T-cell (primary cell): ENCODE data around the gene ARGFX. TPM values are rescaled to one million over a fixed set of nuclear protein-coding genes. Genes with fewer than 3 reads are reported as not detected.

ENCODE experiments used
- ATAC-seq, 4 experiments: fragments of 200-7000 bp in 3 of 4; fragments of 150-1000 bp in 1 of 4; cut with Tn5 transposase; replicated peaks in 1 of 4; 1 replicate in 3 of 4; 2 replicates in 1 of 4; pipeline ENCODE4 v1.10.0; 2021; ENCODE audit warnings: moderate library complexity in 3 of 4, mild to moderate bottlenecking in 2 of 4, moderate number of reproducible peaks in 1 of 4
- CTCF ChIA-PET, 2 donors: fragments of 300-600 bp; sonication (Branson Sonifier 250); formaldehyde crosslinking; loops; one replicate each; lab custom pipeline; 2022; ENCODE audit warnings: antibody characterized with exemption in 2 of 2; lab: Charles Lee
- POLR2A ChIA-PET, 2 donors: fragments of 300-600 bp; sonication (Branson Sonifier 250); formaldehyde crosslinking; loops; one replicate each; lab custom pipeline; 2022; ENCODE audit warnings: antibody characterized with exemption in 2 of 2; lab: Charles Lee
- DNase-seq, 35 experiments: peaks; one replicate each; pipeline versions ENCODE4 v3.0.0 to v3.0.0-alpha.2; 2013 to 2023
- H3K27ac ChIP-seq: one replicate; pipeline ENCODE4 v1.5.1; 2013; ENCODE audit warnings: low read length
- H3K27me3 ChIP-seq, 2 experiments: replicated peaks in 1 of 2; 1 replicate in 1 of 2; 2 replicates in 1 of 2; pipeline versions ENCODE4 v1.6.1 to v1.7.0; 2013; ENCODE audit warnings: low read length in 1 of 2, mixed read lengths in 1 of 2; ENCODE audit not compliant: control insufficient read depth in 2 of 2, insufficient read depth in 2 of 2; ENCODE audit errors: extremely low read depth in 1 of 2
- H3K36me3 ChIP-seq, 2 donors: 1 replicate in 1 of 2; 2 replicates in 1 of 2; pipeline versions ENCODE4 v1.6.1 to v1.7.0; 2013; ENCODE audit warnings: low read length in 1 of 2; ENCODE audit not compliant: control insufficient read depth in 2 of 2, insufficient read depth in 1 of 2; ENCODE audit errors: extremely low read depth in 1 of 2
- H3K4me1 ChIP-seq, 2 experiments: 1 replicate in 1 of 2; 2 replicates in 1 of 2; pipeline versions ENCODE4 v1.6.1 to v1.7.0; 2013; ENCODE audit warnings: low read length in 2 of 2, mixed read lengths in 1 of 2; ENCODE audit not compliant: insufficient read depth in 2 of 2, control insufficient read depth in 1 of 2; ENCODE audit errors: extremely low read depth in 1 of 2
- H3K4me3 ChIP-seq, 2 donors: 1 replicate in 1 of 2; 2 replicates in 1 of 2; pipeline versions ENCODE4 v1.5.1 to v1.7.0; 2013; ENCODE audit warnings: mild to moderate bottlenecking in 2 of 2, low read length in 1 of 2, moderate library complexity in 1 of 2; ENCODE audit not compliant: control insufficient read depth in 1 of 2; ENCODE audit errors: extremely low read depth in 1 of 2
- H3K9me3 ChIP-seq: 2 replicates; pipeline ENCODE4 v1.7.0; 2013
- H3K27ac Mint-ChIP-seq, 2 donors: one replicate each; pipeline ENCODE4 v1.8.0; 2020 to 2021; ENCODE audit warnings: mild to moderate bottlenecking in 2 of 2, mixed read lengths in 2 of 2
- H3K27me3 Mint-ChIP-seq, 2 donors: one replicate each; pipeline ENCODE4 v1.8.0; 2021 to 2022; ENCODE audit warnings: mixed read lengths in 2 of 2
- H3K36me3 Mint-ChIP-seq: one replicate; pipeline ENCODE4 v1.8.0; 2021; ENCODE audit warnings: mixed read lengths
- H3K4me1 Mint-ChIP-seq, 3 donors: one replicate each; pipeline ENCODE4 v1.8.0; 2020 to 2022; ENCODE audit warnings: mixed read lengths in 3 of 3, mild to moderate bottlenecking in 1 of 3
- H3K4me3 Mint-ChIP-seq, 3 donors: one replicate each; pipeline ENCODE4 v1.8.0; 2020 to 2022; ENCODE audit warnings: mild to moderate bottlenecking in 3 of 3, mixed read lengths in 3 of 3, moderate library complexity in 3 of 3
- H3K9me3 Mint-ChIP-seq, 3 donors: one replicate each; pipeline ENCODE4 v1.8.0; 2020 to 2022; ENCODE audit warnings: mixed read lengths in 3 of 3
- WGBS: methylation state at CpG from one replicate; pipeline ENCODE4 v1.1.5; 2013; ENCODE audit warnings: missing lambda C conversion rate; ENCODE audit not compliant: insufficient coverage; 5-methylcytosine and 5-hydroxymethylcytosine counted together
- total RNA-seq, 35 experiments: library from RNA in 6 of 35; stranded (reverse) in 6 of 35; fragments of 120-200 nt in 1 of 35; gene quantifications; one replicate each; pipeline versions ENCODE4 v1.2.1 to v1.2.4 and lab custom pipeline; 2013 to 2026

ARGFX gene
- total RNA-seq, 5 donors from 2014 or later (not counting 1 experiment from before 2014, with no cell fraction given) = not detected

- Mint-ChIP-seq H3K27ac (no peak overlapping the region), H3K4me1 (peaks cover 10 to 21% (median 10%) of the 10 kb centered on the region in 3 donors), H3K36me3 (no peaks in the 10 kb centered on the region), H3K4me3 (peak overlapping the region; percentile 88 to 93 (median 89)), H3K9me3 (no peaks in the 10 kb centered on the region), H3K27me3 (no peaks in the 10 kb centered on the region)
- POLR2A ChIA-PET = interaction anchor here in 1 of 2 donors (0.5 to 0.6 kb wide), 2 partner anchors 20 to 1633 kb away, joined by 3 read pairs; no protein-coding TSS in a partner anchor
- Histone ChIP-seq H3K27me3 (no peaks in the 10 kb centered on the region), H3K4me1 (peaks cover 6 to 9% of the 10 kb centered on the region in 2 experiments), H3K27ac (no peak overlapping the region), H3K9me3 (no peaks in the 10 kb centered on the region), H3K4me3 (peak overlapping the region; percentile 63 to 95), H3K36me3 (no peaks in the 10 kb centered on the region)
- 3% methylated on average over 8 of the region's 18 CpGs for WGBS
- CTCF ChIA-PET = interaction anchor here (0.6 to 2.0 kb wide), 5 partner anchors 8 to 848 kb away, joined by 4 to 15 read pairs (median 6); no protein-coding TSS in a partner anchor
- peak in 1 of 35 experiments; percentile 1 for DNase-seq
- ATAC-seq = no peak
Measured at GRCh38 chr3:121545049-121545573, 22.6 kb upstream of the ARGFX start.

- H3K27me3 ChIP-seq = no peaks in the 10 kb centered on the region
- no peaks in the 10 kb centered on the region for H3K36me3 ChIP-seq
- Mint-ChIP-seq H3K9me3 (no peaks in the 10 kb centered on the region), H3K4me3 (peak within 1 kb of the TSS; percentile 88 to 93 (median 89)), H3K27ac (peak within 1 kb of the TSS; percentile 91 to 93), H3K4me1 (peaks cover 10 to 21% (median 10%) of the 10 kb centered on the region in 3 donors), H3K27me3 (no peaks in the 10 kb centered on the region), H3K36me3 (no peaks in the 10 kb centered on the region)
- DNase-seq = peak; percentile 65 to 91 (median 86)
- ATAC-seq = peak; percentile 98 to 99 (median 99)
- H3K4me3 ChIP-seq = peak within 1 kb of the TSS; percentile 63 to 95
- H3K27ac ChIP-seq = peak within 1 kb of the TSS; percentile 67
- ChIA-PET POLR2A (interaction anchor here in 1 of 2 donors (0.6 kb wide), 1 partner anchor 1632 kb away, joined by 3 read pairs; no protein-coding TSS in a partner anchor), CTCF (interaction anchor here (0.6 to 2.0 kb wide), 18 partner anchors 24 to 1989 kb away, joined by 3 to 15 read pairs (median 4); partner anchors contain the start of genes FAM162A (in 1 of the 2), HCLS1 (in 1 of the 2) and SEMA5B (in 1 of the 2))
- no peaks in the 10 kb centered on the region for H3K9me3 ChIP-seq
- WGBS = under 1% methylated on average over 31 of the region's 42 CpGs
- peaks cover 6 to 9% of the 10 kb centered on the region in 2 experiments for H3K4me1 ChIP-seq
Measured at GRCh38 chr3:121545574-121546455, 21.9 kb upstream of the ARGFX start, which contains the start of gene POLQ. Gene POLQ (minus strand): TSS chr3:121545988. CDS start chr3:121545877, 111 bp downstream.

- no peak overlapping the region for H3K27ac ChIP-seq
- POLR2A ChIA-PET = no interaction called here
- H3K27ac Mint-ChIP-seq = no peak overlapping the region
- no peaks in the 10 kb centered on the region for H3K9me3 ChIP-seq
- DNase-seq = no peak
- H3K4me3 Mint-ChIP-seq = no peak overlapping the region
- no peaks in the 10 kb centered on the region for H3K36me3 Mint-ChIP-seq
- H3K4me1 Mint-ChIP-seq = no peaks in the 10 kb centered on the region
- H3K4me3 ChIP-seq = no peak overlapping the region
- H3K27me3 Mint-ChIP-seq = peaks cover 0 to 3% of the 10 kb centered on the region in 2 donors
- H3K4me1 ChIP-seq = no peaks in the 10 kb centered on the region
- peaks cover 0 to 6% of the 10 kb centered on the region in 2 experiments for H3K27me3 ChIP-seq
- H3K9me3 Mint-ChIP-seq = no peaks in the 10 kb centered on the region
- ATAC-seq = no peak
- H3K36me3 ChIP-seq = no peaks in the 10 kb centered on the region
- WGBS = 83% methylated on average over 2 of the region's 4 CpGs
- CTCF ChIA-PET = no interaction called here
Measured at GRCh38 chr3:121552379-121552778, 15.4 kb upstream of the ARGFX start.

GRCh38 chr3:121552797-121553196 lies 15.0 kb upstream of the ARGFX start:
- Mint-ChIP-seq H3K27ac (no peak overlapping the region), H3K36me3 (no peaks in the 10 kb centered on the region), H3K9me3 (no peaks in the 10 kb centered on the region), H3K27me3 (peaks cover 0 to 5% of the 10 kb centered on the region in 2 donors), H3K4me1 (no peaks in the 10 kb centered on the region), H3K4me3 (no peak overlapping the region)
- no peaks in the 10 kb centered on the region for H3K36me3 ChIP-seq
- H3K27ac ChIP-seq = no peak overlapping the region
- no peaks in the 10 kb centered on the region for H3K9me3 ChIP-seq
- no peak for DNase-seq
- no peaks in the 10 kb centered on the region for H3K4me1 ChIP-seq
- POLR2A ChIA-PET = no interaction called here
- no peak overlapping the region for H3K4me3 ChIP-seq
- H3K27me3 ChIP-seq = peaks cover 0 to 6% of the 10 kb centered on the region in 2 experiments
- CTCF ChIA-PET = interaction anchor here (0.7 kb wide), 2 partner anchors 8 to 1003 kb away, joined by 4 to 5 read pairs; no protein-coding TSS in a partner anchor
- no peak for ATAC-seq
- WGBS = no CpG with 5 or more reads among the region's 3 CpGs

GRCh38 chr3:121557426-121557934 lies 10.3 kb upstream of the ARGFX start:
- Histone ChIP-seq H3K36me3 (no peaks in the 10 kb centered on the region), H3K4me1 (no peaks in the 10 kb centered on the region), H3K9me3 (no peaks in the 10 kb centered on the region), H3K4me3 (no peak overlapping the region), H3K27me3 (peaks cover 0 to 9% of the 10 kb centered on the region in 2 experiments), H3K27ac (no peak overlapping the region)
- DNase-seq (no peak), ATAC-seq (no peak)
- no peak overlapping the region for H3K27ac Mint-ChIP-seq
- POLR2A ChIA-PET = no interaction called here
- no peaks in the 10 kb centered on the region for H3K4me1 Mint-ChIP-seq
- CTCF ChIA-PET = interaction anchor here in 1 of 2 donors (0.6 kb wide), 1 partner anchor 1681 kb away, joined by 3 read pairs; no protein-coding TSS in a partner anchor
- no peak overlapping the region for H3K4me3 Mint-ChIP-seq
- H3K27me3 Mint-ChIP-seq = peaks cover 12 to 18% of the 10 kb centered on the region in 2 donors
- no peaks in the 10 kb centered on the region for H3K9me3 Mint-ChIP-seq
- 60% methylated on average over 1 of the region's 5 CpGs for WGBS
- H3K36me3 Mint-ChIP-seq = no peaks in the 10 kb centered on the region

GRCh38 chr3:121562148-121562547 lies 5.6 kb upstream of the ARGFX start:
- no peak overlapping the region for H3K4me3 Mint-ChIP-seq
- peaks cover 14 to 18% of the 10 kb centered on the region in 2 donors for H3K27me3 Mint-ChIP-seq
- no peak for ATAC-seq
- no peaks in the 10 kb centered on the region for H3K36me3 ChIP-seq
- ChIA-PET POLR2A (no interaction called here), CTCF (no interaction called here)
- no peaks in the 10 kb centered on the region for H3K4me1 Mint-ChIP-seq
- H3K4me3 ChIP-seq = no peak overlapping the region
- H3K9me3 Mint-ChIP-seq = no peaks in the 10 kb centered on the region
- no peak for DNase-seq
- H3K4me1 ChIP-seq = no peaks in the 10 kb centered on the region
- H3K27me3 ChIP-seq = peaks cover 0 to 3% of the 10 kb centered on the region in 2 experiments
- no peaks in the 10 kb centered on the region for H3K9me3 ChIP-seq
- no peak overlapping the region for H3K27ac Mint-ChIP-seq
- no peak overlapping the region for H3K27ac ChIP-seq
- no peaks in the 10 kb centered on the region for H3K36me3 Mint-ChIP-seq
